Mesothelial cell of epicardium (in vitro differentiated cells): ENCODE results near the gene MNT. TPM values are rescaled to one million over a fixed set of nuclear protein-coding genes. Genes with fewer than 3 reads are reported as not detected.

Source experiments
- DNase-seq, 2 experiments: peaks; one replicate each; pipeline ENCODE4 v3.0.0; 2021; ENCODE audit warnings: low spot score in 2 of 2; ENCODE audit not compliant: unreplicated experiment in 2 of 2
- H3K27ac Mint-ChIP-seq: 2 replicates; pipeline ENCODE4 v1.8.0; 2021; ENCODE audit warnings: mixed read lengths
- H3K27me3 Mint-ChIP-seq: 2 replicates; pipeline ENCODE4 v1.8.0; 2021; ENCODE audit warnings: low read depth, mixed read lengths
- H3K36me3 Mint-ChIP-seq: 2 replicates; pipeline ENCODE4 v1.8.0; 2021; ENCODE audit warnings: mixed read lengths
- H3K4me1 Mint-ChIP-seq: 2 replicates; pipeline ENCODE4 v1.8.0; 2021; ENCODE audit warnings: mixed read lengths
- H3K4me3 Mint-ChIP-seq: 2 replicates; pipeline ENCODE4 v1.8.0; 2021; ENCODE audit warnings: mild to moderate bottlenecking, moderate library complexity, mixed read lengths
- H3K9me3 Mint-ChIP-seq: 2 replicates; pipeline ENCODE4 v1.8.0; 2021; ENCODE audit warnings: mixed read lengths
- CTCF ChIP-seq: fragments of 200-600 bp; sonication (generic); IDR thresholded peaks from one replicate; pipeline ENCODE4 v1.5.0; 2021; ENCODE audit warnings: antibody characterized with exemption; ENCODE audit not compliant: unreplicated experiment
- total RNA-seq: library from RNA; stranded (reverse); gene quantifications from 3 replicates; pipeline ENCODE4 v1.2.1, GENCODE V29; 2021

MNT gene
- total RNA-seq, 1 donor from 2014 or later: 49.1 TPM

GRCh38 chr17:2369039-2369438 lies 31.8 kb downstream of the MNT start:
- no peaks in the 10 kb centered on the region for H3K4me1 Mint-ChIP-seq
- H3K27me3 Mint-ChIP-seq: no peaks in the 10 kb centered on the region
- no peak overlapping the region for H3K4me3 Mint-ChIP-seq
- no peak overlapping the region for H3K27ac Mint-ChIP-seq
- no peaks in the 10 kb centered on the region for H3K9me3 Mint-ChIP-seq
- DNase-seq: no peak
- TF ChIP-seq CTCF: no peak
- H3K36me3 Mint-ChIP-seq: peaks cover 2% of the 10 kb centered on the region

GRCh38 chr17:2368359-2368758 lies 32.5 kb downstream of the MNT start:
- no peak for TF ChIP-seq CTCF
- no peaks in the 10 kb centered on the region for H3K9me3 Mint-ChIP-seq
- no peaks in the 10 kb centered on the region for H3K27me3 Mint-ChIP-seq
- H3K4me3 Mint-ChIP-seq: no peak overlapping the region
- peaks cover 2% of the 10 kb centered on the region for H3K36me3 Mint-ChIP-seq
- DNase-seq: no peak
- no peaks in the 10 kb centered on the region for H3K4me1 Mint-ChIP-seq
- H3K27ac Mint-ChIP-seq: no peak overlapping the region

GRCh38 chr17:2366747-2367494 lies 33.9 kb downstream of the MNT start:
- no peaks in the 10 kb centered on the region for H3K4me1 Mint-ChIP-seq
- TF ChIP-seq CTCF: no peak
- DNase-seq: no peak
- no peaks in the 10 kb centered on the region for H3K27me3 Mint-ChIP-seq
- no peak overlapping the region for H3K4me3 Mint-ChIP-seq
- H3K27ac Mint-ChIP-seq: no peak overlapping the region
- H3K9me3 Mint-ChIP-seq: no peaks in the 10 kb centered on the region
- peaks cover 6% of the 10 kb centered on the region for H3K36me3 Mint-ChIP-seq

GRCh38 chr17:2365132-2365531 lies 35.7 kb downstream of the MNT start:
- DNase-seq: no peak
- Mint-ChIP-seq H3K27me3 (no peaks in the 10 kb centered on the region), H3K9me3 (no peaks in the 10 kb centered on the region), H3K4me3 (no peak overlapping the region), H3K36me3 (peaks cover 6% of the 10 kb centered on the region), H3K27ac (no peak overlapping the region), H3K4me1 (no peaks in the 10 kb centered on the region)
- no peak for TF ChIP-seq CTCF

GRCh38 chr17:2364763-2365116 lies 36.1 kb downstream of the MNT start:
- TF ChIP-seq CTCF: no peak
- H3K9me3 Mint-ChIP-seq: no peaks in the 10 kb centered on the region
- DNase-seq: no peak
- no peaks in the 10 kb centered on the region for H3K27me3 Mint-ChIP-seq
- H3K27ac Mint-ChIP-seq: no peak overlapping the region
- no peaks in the 10 kb centered on the region for H3K4me1 Mint-ChIP-seq
- no peak overlapping the region for H3K4me3 Mint-ChIP-seq
- peaks cover 6% of the 10 kb centered on the region for H3K36me3 Mint-ChIP-seq
